ENCODE data around the gene POP7. TPM values are rescaled to one million over a fixed set of nuclear protein-coding genes. Genes with fewer than 3 reads are reported as not detected.

The POP7 gene
- total and polyA plus RNA-seq, 2 donors: 18.6 to 39.1 TPM

- 2% methylated on average over 59 of the region's 59 CpGs for WGBS
- H3K4me1 ChIP-seq (ENCODE audit: insufficient read depth): no peaks in the 10 kb centered on the region
- peak overlapping the region; percentile 90 for H3K4me3 ChIP-seq (ENCODE audit: low read depth, low read length)
- no peak for DNase-seq (ENCODE audit: extremely low spot score)
- peaks cover 2% of the 10 kb centered on the region for H3K36me3 ChIP-seq (ENCODE audit: insufficient read depth)
- H3K27ac ChIP-seq (ENCODE audit: low read depth): peak overlapping the region; percentile 87
These were observed 30.2 kb upstream of the POP7 start for GRCh38 chr7:100675581-100676350.

- 77% methylated on average over 23 of the region's 23 CpGs for WGBS
These were observed 29.2 kb upstream of the POP7 start for GRCh38 chr7:100676501-100677306.

GRCh38 chr7:100677308-100678267 is 28.3 kb upstream of the POP7 start:
- Histone ChIP-seq H3K4me1 (ENCODE audit: insufficient read depth) (no peaks in the 10 kb centered on the region), H3K4me3 (ENCODE audit: low read depth, low read length) (no peak overlapping the region), H3K27ac (ENCODE audit: low read depth) (no peak overlapping the region), H3K36me3 (ENCODE audit: insufficient read depth) (peaks cover 7% of the 10 kb centered on the region)
- WGBS: 87% methylated on average over 36 of the region's 36 CpGs
- no peak for DNase-seq (ENCODE audit: extremely low spot score)

More at GRCh38 chr7:100676501-100677306, 29.2 kb upstream of the POP7 start:
- peaks cover 4% of the 10 kb centered on the region for H3K36me3 ChIP-seq (ENCODE audit: insufficient read depth)
- no peak for DNase-seq (ENCODE audit: extremely low spot score)
- peak overlapping the region; percentile 87 for H3K27ac ChIP-seq (ENCODE audit: low read depth)
- peak overlapping the region; percentile 90 for H3K4me3 ChIP-seq (ENCODE audit: low read depth, low read length)
- H3K4me1 ChIP-seq (ENCODE audit: insufficient read depth): no peaks in the 10 kb centered on the region

GRCh38 chr7:100678291-100678984 is 27.5 kb upstream of the POP7 start:
- Histone ChIP-seq H3K4me3 (ENCODE audit: low read depth, low read length) (no peak overlapping the region), H3K36me3 (ENCODE audit: insufficient read depth) (peaks cover 8% of the 10 kb centered on the region), H3K27ac (ENCODE audit: low read depth) (no peak overlapping the region), H3K4me1 (ENCODE audit: insufficient read depth) (no peaks in the 10 kb centered on the region)
- WGBS: 74% methylated on average over 35 of the region's 35 CpGs
- no peak for DNase-seq (ENCODE audit: extremely low spot score)

GRCh38 chr7:100679129-100679926 is 26.6 kb upstream of the POP7 start:
- H3K4me1 ChIP-seq (ENCODE audit: insufficient read depth): no peaks in the 10 kb centered on the region
- 72% methylated on average over 13 of the region's 13 CpGs for WGBS
- H3K4me3 ChIP-seq (ENCODE audit: low read depth, low read length): no peak overlapping the region
- DNase-seq (ENCODE audit: extremely low spot score): no peak
- no peak overlapping the region for H3K27ac ChIP-seq (ENCODE audit: low read depth)
- H3K36me3 ChIP-seq (ENCODE audit: insufficient read depth): peaks cover 11% of the 10 kb centered on the region

GRCh38 chr7:100679927-100680575 is 25.9 kb upstream of the POP7 start:
- no peak for DNase-seq (ENCODE audit: extremely low spot score)
- 68% methylated on average over 13 of the region's 13 CpGs for WGBS

GRCh38 chr7:100680576-100681271 is 25.2 kb upstream of the POP7 start:
- DNase-seq (ENCODE audit: extremely low spot score): no peak
- 81% methylated on average over 18 of the region's 18 CpGs for WGBS
- no peaks in the 10 kb centered on the region for H3K4me1 ChIP-seq (ENCODE audit: insufficient read depth)
- H3K4me3 ChIP-seq (ENCODE audit: low read depth, low read length): no peak overlapping the region
- no peak overlapping the region for H3K27ac ChIP-seq (ENCODE audit: low read depth)
- peaks cover 15% of the 10 kb centered on the region for H3K36me3 ChIP-seq (ENCODE audit: insufficient read depth)

More at GRCh38 chr7:100679927-100680575, 25.9 kb upstream of the POP7 start:
- H3K36me3 ChIP-seq (ENCODE audit: insufficient read depth): peaks cover 15% of the 10 kb centered on the region
- H3K27ac ChIP-seq (ENCODE audit: low read depth): no peak overlapping the region
- no peaks in the 10 kb centered on the region for H3K4me1 ChIP-seq (ENCODE audit: insufficient read depth)
- no peak overlapping the region for H3K4me3 ChIP-seq (ENCODE audit: low read depth, low read length)

GRCh38 chr7:100681491-100682227 is 24.3 kb upstream of the POP7 start:
- no peak for DNase-seq (ENCODE audit: extremely low spot score)
- H3K4me3 ChIP-seq (ENCODE audit: low read depth, low read length): no peak overlapping the region
- H3K4me1 ChIP-seq (ENCODE audit: insufficient read depth): no peaks in the 10 kb centered on the region
- WGBS: 79% methylated on average over 29 of the region's 29 CpGs
- H3K27ac ChIP-seq (ENCODE audit: low read depth): no peak overlapping the region
- peaks cover 15% of the 10 kb centered on the region for H3K36me3 ChIP-seq (ENCODE audit: insufficient read depth)

GRCh38 chr7:100682228-100682741 is 23.6 kb upstream of the POP7 start:
- no peaks in the 10 kb centered on the region for H3K4me1 ChIP-seq (ENCODE audit: insufficient read depth)
- H3K27ac ChIP-seq (ENCODE audit: low read depth): no peak overlapping the region
- 71% methylated on average over 25 of the region's 25 CpGs for WGBS
- DNase-seq (ENCODE audit: extremely low spot score): no peak
- H3K36me3 ChIP-seq (ENCODE audit: insufficient read depth): peaks cover 13% of the 10 kb centered on the region
- H3K4me3 ChIP-seq (ENCODE audit: low read depth, low read length): no peak overlapping the region

GRCh38 chr7:100682991-100683658 is 22.8 kb upstream of the POP7 start:
- 86% methylated on average over 28 of the region's 28 CpGs for WGBS
- H3K4me3 ChIP-seq (ENCODE audit: low read depth, low read length): no peak overlapping the region
- no peaks in the 10 kb centered on the region for H3K4me1 ChIP-seq (ENCODE audit: insufficient read depth)
- no peak overlapping the region for H3K27ac ChIP-seq (ENCODE audit: low read depth)
- no peak for DNase-seq (ENCODE audit: extremely low spot score)
- H3K36me3 ChIP-seq (ENCODE audit: insufficient read depth): peaks cover 12% of the 10 kb centered on the region
